T-helper 2 cell treated with Interferon-gamma antibody and Interleukin-4, amounts not matched to agents 100 ng/mL and 5 ng/mL, for 36 hours (primary cell): Measurements from ENCODE around the gene SLC37A2. TPM values are rescaled to one million over a fixed set of nuclear protein-coding genes. Genes with fewer than 3 reads are reported as not detected.
"Not testable (repeated sequence)": the region's sequence is repeated elsewhere in the genome, so short reads cannot be mapped to it uniquely, and the experiment has no call there.

Source experiments
- intact Hi-C: fragments of 100-400 bp; cut with micrococcal nuclease; formaldehyde crosslinking; loops from one replicate; pipeline ENCODE4 v1.15.1; 2023
- total RNA-seq: library from RNA; stranded (reverse); gene quantifications from 2 replicates; pipeline ENCODE4 v1.2.3, GENCODE V29; 2022

The SLC37A2 gene
- 0.66 and 1.4 TPM in 2 replicates for total RNA-seq

DNA sequence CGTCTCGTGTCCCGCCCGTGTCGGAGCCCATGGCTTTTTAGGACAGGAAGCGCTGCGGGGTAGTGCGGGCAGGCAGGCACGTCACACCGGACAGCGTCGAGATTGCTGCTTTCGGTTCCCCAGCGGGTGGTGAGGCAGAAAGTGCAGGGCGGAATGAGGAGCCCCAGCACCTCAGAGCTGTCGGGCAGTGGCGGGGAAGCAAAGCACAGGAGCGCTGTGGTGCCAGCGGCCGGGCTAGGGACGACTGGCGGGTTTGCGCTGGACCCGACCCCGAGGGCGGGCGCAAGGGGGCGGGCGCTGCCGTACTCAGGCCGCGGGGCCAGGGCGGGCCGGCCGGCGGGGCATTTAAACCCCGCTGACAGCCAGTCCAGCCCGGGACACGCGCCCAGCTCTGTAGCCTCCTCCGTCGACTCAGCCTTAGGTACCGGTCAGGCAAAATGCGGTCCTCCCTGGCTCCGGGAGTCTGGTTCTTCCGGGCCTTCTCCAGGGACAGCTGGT lies at the start of gene SLC37A2:
Gene SLC37A2 (plus strand): TSS at position 375 of the 498 bp plus-strand sequence. CDS start 63 bp downstream, at position 438.
- intact Hi-C loops: loop anchor here (2.0 to 10.0 kb wide), 2 partner anchors 48 to 188 kb away; partner anchors contain the start of gene TMEM218

DNA sequence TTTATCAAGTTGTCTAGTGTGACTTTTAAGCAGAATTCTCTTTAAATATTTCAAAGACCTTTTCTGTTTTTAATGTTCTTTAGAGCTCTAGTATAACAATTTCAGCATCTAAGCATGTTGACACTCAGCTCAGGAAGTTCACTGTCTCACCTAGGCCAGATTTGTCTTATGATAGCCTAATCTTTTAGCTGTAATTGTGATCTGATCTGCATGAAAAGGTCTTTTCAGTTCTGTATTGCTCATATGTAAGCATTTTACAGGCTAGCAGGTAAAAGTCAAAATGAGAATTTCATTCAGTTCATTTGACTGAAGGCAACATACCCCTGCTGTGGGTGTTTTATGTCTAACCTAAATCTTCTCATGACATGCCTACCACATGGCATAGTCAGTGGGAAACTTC lies 46.7 kb upstream of the SLC37A2 start:
- intact Hi-C loops: no loop called here

DNA sequence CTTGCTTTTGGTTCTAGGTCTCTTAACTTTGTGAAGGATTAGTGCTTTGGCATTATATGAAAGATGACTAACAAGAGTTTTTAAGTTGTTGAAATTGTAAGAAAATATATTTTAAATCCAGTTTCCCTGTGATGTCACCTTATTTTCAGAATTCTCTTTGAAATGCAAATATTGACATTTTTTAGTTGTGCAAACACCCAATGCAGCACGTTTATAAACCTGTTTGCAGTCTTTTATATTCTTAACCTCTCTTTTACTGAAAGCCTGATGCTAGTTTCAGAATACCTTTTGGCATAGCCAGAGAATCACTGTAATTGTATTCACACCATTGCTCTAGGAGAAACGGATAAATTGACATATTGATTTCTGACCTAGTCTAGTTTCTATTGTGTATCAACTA lies 42.8 kb upstream of the SLC37A2 start:
- intact Hi-C loops: no loop called here

DNA sequence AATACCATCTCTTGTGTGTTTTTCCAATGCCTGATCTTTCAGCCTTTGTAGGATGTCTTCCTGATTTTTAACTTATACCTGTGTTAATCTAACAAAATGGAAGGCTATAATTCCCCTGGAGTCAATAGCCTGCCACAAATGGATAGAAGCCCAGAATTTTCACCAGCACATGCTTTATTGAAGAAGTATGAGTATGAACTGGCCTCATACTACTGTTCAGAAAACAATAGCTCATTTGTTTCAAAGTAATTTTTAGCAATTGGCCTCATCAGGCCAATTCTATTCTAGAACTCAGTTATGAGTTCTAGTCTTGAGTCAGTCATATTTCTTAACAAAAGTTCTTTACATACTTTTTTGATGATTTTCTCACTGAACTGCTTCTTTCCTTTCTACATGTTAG lies 40.6 kb upstream of the SLC37A2 start:
- intact Hi-C loops: no loop called here

DNA sequence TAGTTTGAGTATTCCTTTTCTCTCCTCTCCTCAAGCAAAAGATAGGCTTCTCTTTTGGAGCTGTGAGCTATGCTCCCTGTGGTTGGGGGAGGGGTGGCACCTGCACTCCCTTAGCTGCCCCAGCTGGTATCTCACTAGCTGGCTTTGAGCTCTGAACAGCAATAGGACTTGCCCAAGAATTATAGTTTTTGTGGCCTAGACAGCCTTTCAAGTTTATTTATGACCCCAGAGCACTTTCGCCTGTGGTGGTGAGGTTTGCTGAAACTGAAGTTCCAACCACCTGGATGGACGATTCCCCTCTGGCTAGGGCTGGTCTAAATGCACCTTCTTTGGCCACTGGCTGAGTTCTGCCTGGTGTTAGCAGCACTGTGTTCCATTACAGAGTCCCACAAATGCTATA lies 37.1 kb upstream of the SLC37A2 start:
- intact Hi-C loops: no loop called here

DNA sequence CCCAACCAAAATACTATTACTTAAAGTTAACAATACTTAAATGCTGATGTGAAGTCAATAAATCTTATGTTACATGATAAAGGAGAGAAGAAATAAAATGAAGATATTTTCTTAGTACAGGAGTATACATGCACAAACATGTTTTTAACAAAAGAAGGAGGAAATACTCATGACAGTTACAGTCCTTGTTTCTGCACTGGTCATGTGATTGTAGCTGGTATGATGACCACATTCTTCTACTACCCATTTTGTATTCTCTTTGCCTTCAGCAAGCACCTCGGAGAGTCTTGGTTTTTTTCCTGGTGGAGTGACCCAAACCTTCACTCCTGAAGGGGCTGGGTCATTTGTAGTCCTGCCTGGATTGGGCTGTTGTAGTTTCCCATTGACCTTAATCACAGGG lies 33.7 kb upstream of the SLC37A2 start:
- intact Hi-C loops: not testable (repeated sequence)

DNA sequence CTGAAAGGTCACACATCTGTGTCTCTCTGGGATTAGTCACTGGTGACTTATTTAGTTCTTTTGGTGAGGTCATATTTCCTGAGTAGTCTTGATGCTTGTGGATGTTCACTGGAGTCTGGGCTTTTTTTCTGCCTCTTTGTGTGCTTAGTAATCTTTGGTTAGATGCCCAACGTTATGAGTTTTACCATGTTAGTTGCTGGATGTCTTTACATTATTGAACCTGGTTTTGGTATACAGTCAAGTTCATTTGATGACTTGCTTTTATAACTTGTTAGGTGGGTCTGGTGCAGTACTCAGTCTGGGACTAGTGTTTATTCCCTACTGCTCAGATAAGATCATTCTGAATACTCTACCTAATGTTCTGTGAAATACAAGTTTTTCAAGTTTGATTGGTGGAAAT lies 26.2 kb upstream of the SLC37A2 start:
- intact Hi-C loops: no loop called here

DNA sequence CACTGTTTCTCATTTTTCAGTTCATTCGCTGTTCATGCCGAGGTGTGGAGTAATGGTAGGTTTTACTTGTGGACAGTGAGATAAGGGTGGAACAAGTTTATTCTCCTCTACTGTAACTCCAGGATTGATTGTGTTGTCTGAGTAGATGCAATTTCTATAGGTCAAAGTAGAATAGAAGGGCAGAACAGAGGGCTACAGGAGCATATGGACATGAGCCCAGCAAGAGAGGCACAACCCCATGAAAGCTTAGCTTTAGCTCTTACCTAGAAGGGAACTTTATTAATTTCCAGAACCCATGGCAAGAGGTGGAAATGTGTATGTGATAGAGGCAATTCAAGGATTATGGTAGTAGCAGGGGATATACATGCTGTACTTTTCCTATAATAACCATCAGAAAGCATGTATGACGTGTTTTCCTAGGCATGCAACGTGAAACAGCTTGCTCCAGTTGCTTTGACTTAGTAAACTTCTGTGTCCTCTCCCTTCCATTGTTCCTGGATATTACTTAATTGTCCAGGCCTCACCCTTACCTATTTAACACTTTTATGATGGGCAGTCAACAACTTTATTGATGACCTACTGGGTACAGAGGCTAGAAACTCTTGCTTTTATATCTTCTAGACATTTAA lies 13.8 kb upstream of the SLC37A2 start:
- intact Hi-C loops: no loop called here

DNA sequence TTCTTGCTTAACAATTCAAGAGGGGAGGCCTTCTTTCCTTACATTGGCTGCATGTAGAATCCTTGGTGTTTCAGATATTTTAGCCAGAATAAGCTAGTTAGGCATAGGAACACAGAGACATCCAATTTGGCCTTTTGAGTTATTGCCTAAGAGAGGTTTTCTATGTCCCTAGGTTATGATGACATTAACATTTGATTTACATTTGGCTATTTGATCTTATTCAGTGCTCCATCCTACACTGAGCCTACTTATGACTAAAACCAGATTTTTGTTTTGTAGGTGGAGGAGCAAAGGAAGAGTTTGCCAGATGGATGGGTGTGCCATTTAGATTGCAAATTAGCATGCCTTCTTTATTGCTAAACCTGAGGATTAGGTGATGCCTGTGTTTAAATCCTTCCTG lies 11.1 kb upstream of the SLC37A2 start:
- intact Hi-C loops: no loop called here

DNA sequence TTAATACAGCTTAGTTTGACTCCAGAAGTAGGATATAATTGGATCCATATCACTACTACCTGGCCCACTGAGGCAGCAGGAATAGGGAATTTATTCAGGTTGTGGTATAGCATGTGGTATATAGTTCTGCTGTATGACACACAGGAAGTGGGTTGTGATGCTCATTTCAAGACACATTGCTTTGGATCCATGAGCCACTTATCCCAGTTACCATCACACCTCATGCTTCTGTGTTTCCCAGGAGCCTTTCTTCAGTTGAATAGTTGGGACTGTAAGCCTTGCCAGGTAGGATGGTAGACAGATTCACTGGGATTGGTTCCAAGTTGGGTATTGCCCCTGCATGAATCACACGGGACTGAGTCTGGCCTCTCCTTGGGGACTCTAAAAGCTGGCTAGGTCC lies 9.9 kb upstream of the SLC37A2 start:
- intact Hi-C loops: no loop called here

DNA sequence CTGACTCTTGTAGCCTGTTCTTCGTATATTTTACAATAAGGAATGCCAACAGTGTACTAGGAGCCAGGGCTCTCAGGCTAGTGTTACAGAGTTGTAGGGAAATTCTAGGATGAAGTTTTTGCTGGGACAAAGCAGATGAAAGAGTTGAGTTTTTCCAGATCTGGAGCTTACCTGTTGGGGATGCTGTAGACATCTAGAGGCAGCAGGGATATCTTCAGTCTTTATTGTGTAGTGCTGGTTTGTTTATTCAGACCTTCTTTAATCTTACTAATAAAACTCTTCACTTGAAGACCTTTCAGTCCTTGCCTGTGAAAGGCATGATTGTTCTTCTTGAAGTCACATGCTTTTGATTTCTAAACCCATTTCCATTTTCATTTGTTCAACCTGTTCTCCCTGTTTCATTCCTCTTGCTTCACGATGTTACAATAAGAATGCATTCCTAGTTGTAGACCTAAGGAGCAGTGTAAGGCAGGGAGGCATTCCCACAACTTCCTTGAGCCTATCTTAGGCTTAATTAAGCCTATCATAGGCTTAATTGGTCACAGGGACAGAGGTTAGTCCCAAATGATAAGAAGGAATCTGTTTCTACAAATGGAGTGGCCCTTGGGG lies 7.9 kb upstream of the SLC37A2 start:
- intact Hi-C loops: no loop called here

DNA sequence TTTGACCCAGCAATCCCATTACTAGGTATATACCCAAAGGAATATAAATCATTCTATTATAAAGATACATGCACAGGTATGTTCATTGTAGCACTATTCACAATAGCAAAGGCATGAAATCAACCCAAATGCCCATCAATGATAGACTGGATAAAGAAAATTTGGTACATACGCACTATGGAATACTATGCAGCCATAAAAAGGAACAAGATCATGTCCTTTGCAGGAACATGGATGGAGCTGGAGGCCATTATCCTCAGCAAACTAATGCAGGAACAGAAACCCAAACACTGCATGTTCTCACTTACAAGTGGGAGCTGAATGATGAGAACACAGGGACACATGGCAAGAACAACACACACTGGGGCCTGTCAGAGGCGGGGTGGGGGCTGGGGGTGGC lies 7.0 kb upstream of the SLC37A2 start:
- intact Hi-C loops: not testable (repeated sequence)

DNA sequence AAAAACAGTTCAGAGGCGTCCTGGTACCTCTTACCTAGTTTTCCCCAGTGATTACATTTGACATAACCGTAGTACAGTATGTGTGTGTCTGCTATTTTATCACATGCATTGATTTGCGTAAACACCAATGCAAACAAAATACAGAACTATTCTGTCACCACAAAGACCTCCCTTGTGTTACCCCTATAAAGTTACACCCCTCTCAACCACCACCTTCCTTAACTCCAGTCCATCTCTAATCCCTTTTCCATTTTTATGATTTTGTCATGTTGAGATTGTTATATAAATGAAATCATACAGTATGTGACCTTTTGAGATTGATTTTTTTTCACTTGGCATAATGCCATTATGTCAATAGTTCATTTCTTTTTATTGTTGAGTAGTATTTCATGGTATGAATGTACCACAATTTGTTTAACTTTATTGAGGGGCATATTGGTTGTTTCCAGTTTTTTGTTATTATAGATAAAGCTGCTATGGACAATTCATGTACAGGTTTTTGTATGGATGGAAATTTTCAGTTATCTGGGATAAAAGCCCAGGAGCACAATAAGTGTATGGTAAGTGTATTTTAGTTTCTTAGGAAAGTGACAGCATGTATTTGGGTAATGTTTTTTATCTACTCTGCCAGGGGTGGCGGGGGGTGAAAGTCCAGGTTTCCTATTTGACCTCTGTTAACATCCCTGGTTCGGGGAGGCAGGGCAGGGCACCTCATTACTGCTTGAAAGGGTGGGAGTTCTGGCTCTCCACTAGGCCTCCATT lies 6.0 kb upstream of the SLC37A2 start:
- intact Hi-C loops: no loop called here

DNA sequence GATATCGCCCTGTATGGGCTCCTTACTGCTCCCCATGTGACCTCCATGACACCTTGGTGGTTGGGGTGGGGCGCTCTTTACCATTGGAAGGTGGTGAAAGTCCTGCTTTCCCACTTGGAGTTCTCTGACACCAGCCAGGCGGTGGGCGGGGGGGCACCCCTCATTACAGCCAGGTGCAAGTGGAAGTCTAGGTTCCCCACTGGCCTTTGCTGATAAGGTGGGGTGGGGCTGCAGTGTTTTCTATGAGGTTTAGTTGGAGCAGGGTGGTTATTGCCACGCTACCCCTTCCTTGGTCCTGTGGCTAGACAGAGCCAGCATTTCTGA lies 5.5 kb upstream of the SLC37A2 start:
- intact Hi-C loops: no loop called here

DNA sequence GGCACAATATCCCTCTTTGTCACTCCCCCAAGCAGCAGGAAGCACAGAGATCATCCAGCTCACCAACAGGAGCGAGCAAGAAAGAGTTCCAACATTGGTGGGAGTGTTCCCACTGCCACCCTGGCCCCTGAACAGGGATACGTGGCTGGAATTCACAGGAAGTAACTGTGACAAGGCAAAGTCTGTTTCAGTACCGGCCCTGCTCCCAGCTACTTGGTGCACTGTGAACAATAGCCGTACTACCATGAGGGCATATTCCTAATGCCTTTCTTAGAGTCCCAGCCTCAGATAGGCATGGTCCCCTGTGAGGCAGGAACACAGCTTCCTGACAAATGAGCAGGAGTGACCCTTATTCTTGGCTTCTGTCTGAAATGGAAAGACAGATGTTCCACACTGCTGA lies 1.8 kb upstream of the SLC37A2 start:
- intact Hi-C loops: loop anchor here (10.0 kb wide), 1 partner anchor 186 kb away; no protein-coding TSS in a partner anchor

DNA sequence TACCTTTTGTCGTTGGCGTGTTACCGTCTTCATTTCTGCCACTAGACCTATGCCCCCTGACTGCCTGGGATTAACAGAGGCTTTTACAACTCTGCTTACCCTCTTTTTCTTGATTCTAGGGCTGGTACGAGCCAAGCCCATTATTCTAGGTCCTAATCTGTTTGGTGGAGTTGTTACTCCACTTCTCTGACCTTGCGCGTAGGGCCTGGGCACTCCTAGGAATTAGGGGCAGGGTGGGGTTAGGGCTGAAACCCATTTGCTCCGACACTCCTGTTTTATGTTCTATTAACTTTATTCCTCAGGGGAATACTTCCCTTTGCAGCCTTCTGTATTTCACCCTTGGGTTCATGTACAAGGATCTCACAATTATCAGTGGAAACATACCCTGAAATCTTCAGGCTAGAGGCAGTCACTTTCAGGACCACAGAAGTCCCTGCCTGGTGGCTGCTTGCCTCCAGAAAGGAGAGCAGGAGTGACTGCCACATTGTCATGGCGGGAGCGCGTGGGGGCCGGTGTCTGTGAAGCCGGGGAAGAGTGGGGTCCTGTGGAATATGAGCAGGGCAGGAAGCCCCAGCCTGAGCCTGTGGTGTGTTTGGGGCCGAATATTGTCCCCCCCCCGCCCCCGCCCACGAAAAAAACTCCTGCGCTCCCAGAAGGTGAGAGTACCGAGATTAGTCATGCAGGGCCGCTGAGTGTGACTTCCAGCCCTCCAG lies 731 bp upstream of the SLC37A2 start:
- intact Hi-C loops: loop anchor here (2.0 to 10.0 kb wide), 2 partner anchors 48 to 188 kb away; partner anchors contain the start of gene TMEM218

DNA sequence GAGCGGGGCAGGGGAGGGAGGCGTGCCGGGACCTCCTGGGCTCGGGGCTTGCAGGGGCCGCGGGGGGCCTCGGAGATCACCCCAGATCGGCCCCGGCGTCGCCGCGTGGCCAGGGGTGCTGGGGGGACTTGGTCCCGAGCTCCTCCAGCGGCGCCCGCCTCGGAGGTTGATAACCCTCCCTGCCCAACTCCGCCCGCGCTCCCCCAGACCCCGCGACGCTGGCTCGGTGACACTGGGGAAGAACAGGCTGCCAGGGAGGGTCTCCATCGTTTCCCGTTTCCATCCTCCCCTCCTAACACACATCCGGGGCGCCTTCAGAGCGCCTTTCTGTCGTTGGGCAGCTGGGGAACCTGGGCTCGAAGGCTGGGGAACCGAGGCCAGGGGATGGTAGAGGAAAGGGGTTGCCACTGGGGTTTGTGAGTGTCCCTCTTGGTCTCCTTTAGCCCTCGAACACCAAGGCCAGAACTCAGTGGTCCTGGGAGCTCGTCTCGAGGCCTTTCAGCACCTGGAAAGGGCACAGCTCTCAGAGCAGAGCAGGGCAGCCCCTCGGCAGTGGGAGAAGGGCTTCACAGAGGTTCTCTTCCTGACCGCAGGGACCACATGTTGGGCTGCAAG lies 431 bp downstream of the SLC37A2 start:
- intact Hi-C loops: loop anchor here (2.0 to 10.0 kb wide), 2 partner anchors 47 to 189 kb away; partner anchors contain the start of gene TMEM218

DNA sequence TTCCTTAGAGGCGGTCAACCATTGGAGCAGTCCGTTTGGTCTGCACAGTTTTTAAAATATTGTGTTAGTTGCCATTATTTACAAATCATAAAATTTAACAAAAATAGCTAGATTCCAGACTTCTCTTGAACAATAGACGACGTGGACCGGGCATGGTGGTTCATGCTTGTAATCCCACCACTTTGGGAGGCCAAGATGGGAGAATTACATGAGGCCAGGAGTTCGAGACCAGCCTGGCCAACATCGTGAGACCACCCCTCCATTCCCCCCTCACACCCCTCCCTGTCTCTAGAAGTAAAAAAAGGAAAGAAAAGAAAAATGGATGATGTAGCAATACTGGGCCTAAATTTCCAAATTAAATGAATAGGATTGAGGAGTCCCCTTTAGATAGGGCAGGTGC lies 965 bp downstream of the SLC37A2 start:
- intact Hi-C loops: loop anchor here (10.0 kb wide), 1 partner anchor 189 kb away; no protein-coding TSS in a partner anchor

DNA sequence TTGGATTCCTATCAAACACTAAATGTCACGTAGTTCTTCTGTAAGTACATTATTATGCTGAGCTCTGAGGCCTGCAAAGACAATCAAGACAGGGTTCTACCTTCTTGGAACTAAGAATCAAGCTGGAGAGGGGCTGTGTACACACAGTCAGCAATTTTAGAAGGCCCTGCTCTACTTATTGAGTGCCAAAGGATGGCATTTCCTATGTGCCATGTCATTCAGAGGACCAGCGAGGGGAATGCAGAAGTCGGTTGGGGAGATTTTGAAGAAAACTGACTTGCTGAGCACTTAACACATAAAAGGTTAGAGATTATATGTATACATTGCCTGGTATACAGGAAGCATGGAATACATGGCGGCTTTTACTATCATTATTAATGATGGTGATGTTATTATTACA lies 5.3 kb downstream of the SLC37A2 start:
- intact Hi-C loops: loop anchor here (10.0 kb wide), 1 partner anchor 194 kb away; no protein-coding TSS in a partner anchor

DNA sequence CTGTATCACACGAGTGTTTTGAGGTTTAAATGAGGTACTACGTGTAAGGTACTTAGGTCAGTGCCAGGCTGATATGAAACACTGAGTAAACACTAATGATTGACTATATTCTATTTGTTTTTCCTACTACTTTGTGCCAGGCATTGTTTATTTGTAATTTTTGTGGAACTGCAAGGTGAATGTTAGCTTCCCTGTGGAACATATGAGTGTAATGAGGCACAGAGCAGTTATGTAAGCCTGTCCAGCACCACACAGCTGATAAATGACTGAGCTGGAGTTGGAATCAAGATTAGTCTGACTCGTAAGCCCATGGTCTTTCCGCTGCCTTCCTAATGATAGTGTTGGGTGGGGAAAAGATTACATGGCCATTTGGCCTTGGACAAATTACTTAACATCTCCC lies 5.9 kb downstream of the SLC37A2 start:
- intact Hi-C loops: loop anchor here (10.0 kb wide), 1 partner anchor 194 kb away; no protein-coding TSS in a partner anchor

DNA sequence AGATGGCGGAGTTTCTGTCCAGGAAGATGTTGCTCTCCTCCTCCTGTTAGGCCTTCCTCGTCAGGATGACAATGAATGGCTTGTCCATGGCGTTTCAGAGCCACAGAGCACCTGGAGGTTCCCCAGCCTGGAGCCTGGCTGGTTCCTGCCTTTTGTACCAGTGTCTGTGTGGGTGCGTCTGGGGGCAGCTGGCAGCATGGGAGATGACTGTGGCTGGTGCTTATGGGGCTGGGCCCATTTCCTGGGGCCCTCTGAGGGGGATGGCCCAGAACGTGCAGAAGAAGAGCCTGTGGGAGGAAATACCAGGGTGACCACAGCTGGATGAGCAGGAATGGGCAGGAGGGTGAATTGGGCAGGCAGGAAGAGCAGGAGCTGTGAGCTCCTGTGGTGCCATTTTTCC lies 6.7 kb downstream of the SLC37A2 start:
- intact Hi-C loops: loop anchor here (10.0 kb wide), 1 partner anchor 195 kb away; no protein-coding TSS in a partner anchor
